Fibroblast of lung (primary cell): ENCODE measurements around the gene CCT5. TPM values are rescaled to one million over a fixed set of nuclear protein-coding genes. Genes with fewer than 3 reads are reported as not detected.

Experiments used
- DNase-seq, 2 donors: peaks; one replicate each; pipeline versions ENCODE4 v3.0.0 to v3.0.0-alpha.2; 2010; ENCODE audit warnings: low read depth in 2 of 2
- H2AFZ ChIP-seq: 2 replicates; pipeline ENCODE4 v1.5.1; 2012; ENCODE audit warnings: low read length, control low read depth, inconsistent platforms
- H3K27ac ChIP-seq: 2 replicates; pipeline ENCODE4 v1.5.1; 2011; ENCODE audit warnings: low read length, control low read depth; ENCODE audit not compliant: insufficient read depth
- H3K27me3 ChIP-seq: 2 replicates; pipeline ENCODE4 v1.5.1; 2011; ENCODE audit warnings: mild to moderate bottlenecking, low read length; ENCODE audit not compliant: control insufficient read depth, insufficient read depth
- H3K36me3 ChIP-seq: 2 replicates; pipeline ENCODE4 v1.5.1; 2011; ENCODE audit warnings: low read length; ENCODE audit not compliant: control insufficient read depth, insufficient read depth
- H3K4me1 ChIP-seq: 2 replicates; pipeline ENCODE4 v1.5.1; 2011; ENCODE audit warnings: low read length; ENCODE audit not compliant: control insufficient read depth, insufficient read depth; ENCODE audit errors: extremely low read depth
- H3K4me2 ChIP-seq: 2 replicates; pipeline ENCODE4 v1.5.1; 2011; ENCODE audit warnings: low read length, control low read depth; ENCODE audit not compliant: insufficient read depth; ENCODE audit errors: extremely low read depth
- H3K4me3 ChIP-seq, 4 experiments: fragments of 200-600 bp in 1 of 4; sonication (generic) in 1 of 4; replicated peaks in 1 of 4; 2 replicates each; pipeline ENCODE4 v1.5.1; 2011 to 2016; ENCODE audit warnings: low read length in 4 of 4, low read depth in 3 of 4, mild to moderate bottlenecking in 3 of 4, control low read depth in 2 of 4, inconsistent platforms in 1 of 4, mixed read lengths in 1 of 4; ENCODE audit not compliant: insufficient read depth in 1 of 4; ENCODE audit errors: control extremely low read depth in 1 of 4
- H3K79me2 ChIP-seq: 2 replicates; pipeline ENCODE4 v1.5.1; 2012; ENCODE audit warnings: mild to moderate bottlenecking, low read length, inconsistent platforms; ENCODE audit not compliant: control insufficient read depth, insufficient read depth
- H3K9ac ChIP-seq: 2 replicates; pipeline ENCODE4 v1.5.1; 2011; ENCODE audit warnings: mild to moderate bottlenecking, low read length, control low read depth; ENCODE audit not compliant: insufficient read depth
- H3K9me3 ChIP-seq: 2 replicates; pipeline ENCODE4 v1.5.1; 2012; ENCODE audit warnings: low read depth, low read length; ENCODE audit not compliant: control insufficient read depth, insufficient read depth
- H4K20me1 ChIP-seq: 2 replicates; pipeline ENCODE4 v1.5.1; 2011; ENCODE audit warnings: low read length; ENCODE audit not compliant: control insufficient read depth, insufficient read depth; ENCODE audit errors: extremely low read depth
- EZH2 ChIP-seq: IDR thresholded peaks from 2 replicates; pipeline ENCODE4 v1.5.1; 2012; ENCODE audit warnings: low read length, control low read depth, mild to moderate bottlenecking; ENCODE audit errors: missing control alignments
- polyA plus RNA-seq, 2 donors: library from polyadenylated mRNA; depleted of rRNA in 1 of 2; stranded (reverse) in 1 of 2; unstranded in 1 of 2; fragments of >200 nt; gene quantifications; 2 replicates each; pipeline ENCODE4 v1.2.1, GENCODE V29; 2011 to 2012; ENCODE audit warnings: missing spikeins in 1 of 2
- total RNA-seq: library from RNA; depleted of rRNA; stranded (reverse); fragments of >200 nt; gene quantifications from 2 replicates; pipeline ENCODE4 v1.2.1, GENCODE V29; 2014
- TF ChIP-seq, protein P1 (sequence below), 2 donors: IDR thresholded peaks in 1 of 2; conservative IDR thresholded peaks in 1 of 2; 1 replicate in 1 of 2; 2 replicates in 1 of 2; pipeline ENCODE4 v1.5.1; 2011 to 2012; ENCODE audit warnings: low read length in 2 of 2, control low read depth in 1 of 2, inconsistent platforms in 1 of 2, low read depth in 1 of 2, mild to moderate bottlenecking in 1 of 2

Gene CCT5
- total and polyA plus RNA-seq, 2 donors (not counting 1 experiment from before 2014, with no cell fraction given), result 341 to 406 TPM

DNA sequence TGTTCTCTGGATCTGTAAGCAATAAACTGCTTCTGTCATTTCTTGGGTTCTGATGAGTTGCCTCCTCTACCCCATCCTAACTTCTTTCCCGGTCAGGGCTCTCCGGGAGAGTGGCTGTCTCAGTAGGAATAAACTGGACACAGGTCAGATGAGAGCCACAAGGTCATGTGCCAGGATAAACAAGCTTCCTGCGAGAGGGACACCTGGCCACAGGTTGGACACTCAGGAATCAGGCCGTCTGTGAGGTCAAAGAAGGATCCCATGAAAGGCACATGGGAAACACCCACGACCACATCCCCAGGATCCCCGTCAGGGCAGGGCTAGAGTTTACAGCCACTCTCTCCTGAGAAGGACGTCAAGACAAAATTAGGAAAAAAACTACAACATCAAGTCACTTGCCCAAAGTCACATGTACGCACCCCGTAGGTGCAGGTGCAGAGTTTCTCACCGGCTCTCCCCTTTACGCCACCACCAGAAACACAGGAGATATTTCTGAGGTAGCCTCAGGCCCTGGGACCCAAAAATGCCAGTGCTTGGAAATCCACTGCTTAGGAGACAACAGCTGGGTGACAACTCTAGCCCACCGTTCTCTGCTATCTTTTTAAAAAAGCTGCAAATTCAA lies 28.7 kb downstream of the CCT5 start:
- Histone ChIP-seq H3K4me1 (no peaks in the 10 kb centered on the region), H3K27me3 (no peaks in the 10 kb centered on the region), H3K9me3 (no peaks in the 10 kb centered on the region), H3K4me3 (no peak overlapping the region), H3K79me2 (no peaks in the 10 kb centered on the region), H3K9ac (no peak overlapping the region), H2AFZ (no peak overlapping the region), H3K27ac (no peak overlapping the region), H3K36me3 (no peaks in the 10 kb centered on the region), H4K20me1 (no peaks in the 10 kb centered on the region), H3K4me2 (no peak overlapping the region)
- no peak for DNase-seq
- no peak for TF ChIP-seq EZH2
- TF ChIP-seq, protein P1, sequence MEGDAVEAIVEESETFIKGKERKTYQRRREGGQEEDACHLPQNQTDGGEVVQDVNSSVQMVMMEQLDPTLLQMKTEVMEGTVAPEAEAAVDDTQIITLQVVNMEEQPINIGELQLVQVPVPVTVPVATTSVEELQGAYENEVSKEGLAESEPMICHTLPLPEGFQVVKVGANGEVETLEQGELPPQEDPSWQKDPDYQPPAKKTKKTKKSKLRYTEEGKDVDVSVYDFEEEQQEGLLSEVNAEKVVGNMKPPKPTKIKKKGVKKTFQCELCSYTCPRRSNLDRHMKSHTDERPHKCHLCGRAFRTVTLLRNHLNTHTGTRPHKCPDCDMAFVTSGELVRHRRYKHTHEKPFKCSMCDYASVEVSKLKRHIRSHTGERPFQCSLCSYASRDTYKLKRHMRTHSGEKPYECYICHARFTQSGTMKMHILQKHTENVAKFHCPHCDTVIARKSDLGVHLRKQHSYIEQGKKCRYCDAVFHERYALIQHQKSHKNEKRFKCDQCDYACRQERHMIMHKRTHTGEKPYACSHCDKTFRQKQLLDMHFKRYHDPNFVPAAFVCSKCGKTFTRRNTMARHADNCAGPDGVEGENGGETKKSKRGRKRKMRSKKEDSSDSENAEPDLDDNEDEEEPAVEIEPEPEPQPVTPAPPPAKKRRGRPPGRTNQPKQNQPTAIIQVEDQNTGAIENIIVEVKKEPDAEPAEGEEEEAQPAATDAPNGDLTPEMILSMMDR (conservative IDR thresholded peaks at IDR 0.05 in 1 of 2, IDR thresholded peaks at IDR 0.05 in 1 of 2; ENCODE audit: low read depth in 1 of 2, low read length in 2 of 2), result no peak

DNA sequence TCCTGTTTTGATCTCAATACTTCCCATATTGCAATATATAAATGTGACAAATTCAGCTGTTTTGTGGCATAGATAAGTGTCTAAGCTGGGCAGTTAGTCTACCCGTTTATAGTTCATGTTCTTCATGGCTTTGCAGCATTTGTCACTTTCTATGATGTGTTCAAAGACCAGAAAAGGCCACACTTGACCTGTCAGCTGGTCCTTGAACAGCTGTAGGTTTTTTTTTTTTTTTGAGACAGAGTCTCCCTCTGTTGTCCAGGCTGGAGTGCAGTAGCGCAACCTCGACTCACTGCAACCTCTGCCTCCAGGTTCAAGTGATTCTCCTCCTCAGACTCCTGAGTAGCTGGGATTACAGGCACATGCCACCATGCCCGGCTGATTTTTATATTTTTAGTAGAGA lies 29.2 kb downstream of the CCT5 start:
- Histone ChIP-seq H3K79me2 (no peaks in the 10 kb centered on the region), H3K27me3 (no peaks in the 10 kb centered on the region), H3K27ac (no peak overlapping the region), H4K20me1 (no peaks in the 10 kb centered on the region), H3K9ac (no peak overlapping the region), H2AFZ (no peak overlapping the region), H3K36me3 (no peaks in the 10 kb centered on the region), H3K9me3 (no peaks in the 10 kb centered on the region), H3K4me1 (no peaks in the 10 kb centered on the region), H3K4me2 (no peak overlapping the region), H3K4me3 (no peak overlapping the region)
- DNase-seq, result no peak
- no peak for TF ChIP-seq EZH2
- TF ChIP-seq, protein P1 (conservative IDR thresholded peaks at IDR 0.05 in 1 of 2, IDR thresholded peaks at IDR 0.05 in 1 of 2; ENCODE audit: low read depth in 1 of 2, low read length in 2 of 2), result no peak

DNA sequence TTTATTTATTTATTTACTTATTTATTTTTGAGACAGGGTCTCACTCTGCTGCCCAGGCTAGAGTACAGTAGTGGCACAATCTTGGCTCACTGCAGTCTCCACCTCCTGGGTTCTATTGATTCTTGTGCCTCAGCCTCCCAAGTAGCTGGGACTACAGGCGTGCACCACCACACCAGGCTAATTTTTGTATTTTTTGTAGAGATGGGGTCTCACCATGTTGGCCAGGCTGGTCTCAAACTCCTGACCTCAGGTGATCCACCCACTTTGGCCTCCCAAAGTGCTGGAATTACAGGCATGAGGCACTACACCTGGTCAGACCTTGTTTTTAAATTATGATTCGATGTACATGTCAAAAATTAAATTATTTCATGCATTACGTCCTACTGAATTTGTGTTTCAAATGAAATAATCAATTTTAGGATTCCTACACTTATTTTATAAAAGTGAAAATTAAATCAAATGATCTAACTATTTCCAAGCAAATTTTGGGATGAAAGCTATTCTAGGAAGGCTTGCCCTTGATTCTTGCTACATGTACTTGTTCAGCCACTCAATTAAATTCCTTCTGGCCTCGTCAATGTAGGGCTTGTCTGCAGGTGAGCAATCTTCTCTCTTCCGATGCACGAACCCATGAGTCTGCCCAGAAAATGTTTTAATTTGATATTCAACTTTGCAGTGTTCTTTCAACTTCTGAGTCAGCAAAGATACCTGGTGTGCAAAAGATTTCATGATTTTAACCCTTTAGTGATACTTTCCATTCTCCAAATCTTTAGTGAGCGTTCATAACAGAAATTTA lies 30.0 kb downstream of the CCT5 start:
- DNase-seq, result no peak
- Histone ChIP-seq H3K27ac (no peak overlapping the region), H2AFZ (no peak overlapping the region), H3K4me3 (no peak overlapping the region), H3K27me3 (no peaks in the 10 kb centered on the region), H4K20me1 (no peaks in the 10 kb centered on the region), H3K9me3 (no peaks in the 10 kb centered on the region), H3K36me3 (no peaks in the 10 kb centered on the region), H3K79me2 (no peaks in the 10 kb centered on the region), H3K4me1 (no peaks in the 10 kb centered on the region), H3K9ac (no peak overlapping the region), H3K4me2 (no peak overlapping the region)
- TF ChIP-seq, protein P1 (conservative IDR thresholded peaks at IDR 0.05 in 1 of 2, IDR thresholded peaks at IDR 0.05 in 1 of 2; ENCODE audit: low read depth in 1 of 2, low read length in 2 of 2), result no peak
- TF ChIP-seq EZH2, result no peak
